CD4-positive, alpha-beta T cell treated with Interleukin-12 subunit alpha and Interleukin-12 subunit beta, for 1 hour (primary cell): ENCODE measurements around the gene RHPN2.
"Not testable (repeated sequence)": the region's sequence is repeated elsewhere in the genome, so short reads cannot be mapped to it uniquely, and the experiment has no call there.

Experiments
- DNase-seq: peaks from one replicate; pipeline ENCODE4 v3.0.0-alpha.2; 2020

The RHPN2 gene

DNA sequence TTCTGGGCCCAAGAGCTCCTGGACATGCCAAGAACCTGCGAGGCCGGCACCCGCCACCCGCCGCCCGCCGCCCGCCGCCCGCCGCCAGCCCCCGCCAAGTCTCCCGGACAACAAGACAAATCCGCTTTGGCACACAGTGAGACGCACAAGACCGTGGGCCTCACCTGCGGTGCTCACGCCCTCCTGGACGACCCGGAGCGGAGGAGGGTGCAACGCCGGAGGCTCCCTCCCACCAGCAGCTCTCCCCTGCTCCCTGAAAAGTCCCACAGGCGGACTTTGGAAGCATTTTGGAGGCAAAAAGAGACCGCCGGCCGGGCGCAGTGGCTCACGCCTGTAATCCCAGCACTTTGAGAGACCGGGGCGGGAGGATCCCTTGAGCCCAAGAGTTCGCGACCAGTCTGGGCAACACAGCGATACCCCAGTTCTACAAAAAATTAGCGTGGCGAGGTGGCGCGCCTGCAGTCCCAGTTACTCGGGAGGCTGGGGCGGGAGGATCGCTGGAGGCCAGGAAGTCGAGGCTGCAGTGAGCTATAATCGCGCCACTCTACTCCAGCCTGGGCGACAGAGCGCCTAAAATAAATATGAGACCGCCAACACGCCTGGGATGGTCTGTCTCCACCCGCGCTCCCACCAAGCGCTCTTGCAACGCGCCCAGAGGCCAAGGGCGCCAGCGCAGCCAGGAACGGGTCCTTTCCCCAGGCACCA, 783 bp downstream of the RHPN2 start:
- DNase-seq = no peak

DNA sequence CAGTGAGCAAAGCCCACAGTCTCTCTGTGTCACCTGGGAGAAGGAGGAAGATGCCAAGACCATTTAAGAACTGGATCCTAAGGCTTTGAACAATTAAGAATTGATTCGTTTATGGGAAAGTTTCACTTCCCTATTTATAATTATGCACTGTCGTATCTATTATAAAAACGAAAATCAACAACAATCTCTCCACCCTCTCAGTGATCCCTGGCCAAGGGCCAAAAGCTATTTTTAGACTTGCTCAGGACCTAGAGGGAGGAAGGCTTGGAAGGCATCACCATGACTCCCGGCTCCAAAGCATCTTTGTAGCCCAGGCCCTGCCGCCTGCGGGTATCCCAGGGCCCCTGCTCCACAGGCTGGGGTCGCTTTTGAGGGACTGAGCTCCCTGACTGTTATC, 1.3 kb downstream of the RHPN2 start:
- DNase-seq = no peak

DNA sequence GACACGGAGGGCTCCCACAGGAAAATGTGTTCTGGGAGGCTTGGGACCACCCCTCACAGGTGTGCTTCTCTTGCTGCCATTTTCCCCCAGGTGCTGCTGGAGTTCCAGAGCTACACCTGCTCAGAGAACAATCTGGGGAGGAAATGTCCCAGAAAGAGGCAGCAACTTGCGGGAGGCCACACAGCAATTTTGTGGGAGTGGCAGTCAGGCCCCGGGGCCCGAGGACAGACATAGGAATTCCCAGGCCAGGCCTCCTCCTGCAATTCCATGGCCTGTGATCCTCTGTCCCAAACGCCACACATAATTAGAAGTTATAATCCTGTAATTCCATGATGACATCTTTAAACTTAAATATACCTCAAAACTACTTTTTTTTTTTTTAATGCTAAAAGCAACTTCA, 1.8 kb downstream of the RHPN2 start:
- no peak for DNase-seq

DNA sequence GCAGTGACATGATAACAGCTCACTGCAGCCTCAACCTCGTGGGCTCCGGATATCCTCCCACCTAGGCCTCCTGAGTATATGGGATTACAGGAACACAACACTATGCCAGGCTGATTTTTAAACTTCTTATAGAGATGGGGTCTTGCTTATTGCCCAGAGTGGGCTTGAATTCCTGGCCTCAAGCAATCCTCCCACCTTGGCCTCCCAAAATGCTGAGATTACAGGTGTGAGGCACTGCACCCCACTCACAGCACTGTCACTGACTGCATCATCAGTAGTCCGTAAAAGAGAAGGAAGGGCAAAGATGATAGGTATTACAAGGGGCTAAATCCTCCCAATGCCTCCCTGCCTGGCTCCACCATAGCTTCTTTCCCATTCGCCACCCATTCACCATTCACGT, 4.1 kb downstream of the RHPN2 start:
- no peak for DNase-seq

DNA sequence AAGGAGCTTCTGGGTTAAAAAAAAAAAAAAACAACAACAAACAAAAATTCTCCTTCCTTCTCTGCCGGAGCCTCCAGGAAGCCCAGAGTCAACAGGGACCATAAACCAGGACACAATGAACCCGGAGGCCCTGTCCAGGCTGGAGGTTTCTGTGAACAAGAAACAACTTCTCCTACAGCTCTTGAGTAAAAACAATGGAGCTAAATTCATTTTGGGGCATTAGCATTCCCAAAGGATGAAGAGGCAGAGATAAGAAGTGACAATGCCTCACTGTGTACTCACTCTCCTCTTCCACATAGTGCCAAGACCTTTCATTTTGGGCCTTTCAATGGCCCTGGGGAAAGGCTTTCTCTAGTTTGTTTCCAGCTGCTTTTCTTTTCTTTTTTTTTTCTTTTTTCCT, 9.0 kb downstream of the RHPN2 start:
- DNase-seq = no peak

DNA sequence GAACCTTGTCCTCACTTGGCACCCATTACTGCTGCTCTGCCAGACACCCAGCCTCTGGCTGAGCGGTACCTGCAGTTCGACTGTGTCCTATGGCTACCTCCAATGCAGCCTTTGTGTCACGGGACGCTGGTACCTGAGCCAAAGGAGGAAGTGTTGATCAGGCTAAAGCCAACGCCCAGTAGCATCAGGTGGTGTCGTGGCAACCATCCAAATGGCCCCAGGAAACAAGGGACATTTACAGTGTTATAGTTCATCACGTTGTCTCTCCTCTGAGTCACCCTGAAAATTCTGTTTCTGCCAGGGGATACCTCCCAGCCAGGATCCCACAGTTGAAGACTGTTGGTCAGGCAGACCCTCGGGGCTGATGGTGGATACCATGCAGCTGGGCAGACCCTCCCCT, 10.1 kb downstream of the RHPN2 start:
- DNase-seq = no peak

DNA sequence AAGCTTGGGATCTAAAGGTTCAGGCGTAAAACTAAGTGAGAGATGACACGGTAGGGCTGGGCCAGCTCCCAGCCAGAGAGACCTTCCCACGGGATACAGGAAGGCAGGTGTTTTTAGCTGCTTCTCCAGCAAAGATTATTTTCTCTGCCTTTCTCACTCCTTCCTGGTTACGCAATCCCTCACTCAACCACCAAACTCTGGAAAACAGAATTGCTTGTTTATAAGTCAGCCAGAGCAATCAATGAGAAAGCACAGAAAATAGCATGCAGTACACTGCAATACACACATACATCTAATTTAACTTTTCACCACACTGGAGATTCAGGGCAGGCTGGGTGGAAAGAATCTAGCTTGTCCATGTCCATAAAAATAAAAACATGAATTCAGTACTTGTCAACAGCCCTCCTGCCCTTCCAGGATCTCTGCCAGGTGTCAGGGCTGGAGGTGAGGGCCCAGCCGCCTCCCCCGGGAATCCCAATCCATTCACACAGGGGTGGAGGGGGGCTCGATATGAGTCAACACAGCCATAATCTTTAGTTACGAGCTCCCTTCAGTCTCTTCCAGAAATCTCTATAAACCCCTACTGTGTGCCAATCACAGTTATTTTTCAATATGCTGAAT, 12.2 kb downstream of the RHPN2 start:
- no peak for DNase-seq

DNA sequence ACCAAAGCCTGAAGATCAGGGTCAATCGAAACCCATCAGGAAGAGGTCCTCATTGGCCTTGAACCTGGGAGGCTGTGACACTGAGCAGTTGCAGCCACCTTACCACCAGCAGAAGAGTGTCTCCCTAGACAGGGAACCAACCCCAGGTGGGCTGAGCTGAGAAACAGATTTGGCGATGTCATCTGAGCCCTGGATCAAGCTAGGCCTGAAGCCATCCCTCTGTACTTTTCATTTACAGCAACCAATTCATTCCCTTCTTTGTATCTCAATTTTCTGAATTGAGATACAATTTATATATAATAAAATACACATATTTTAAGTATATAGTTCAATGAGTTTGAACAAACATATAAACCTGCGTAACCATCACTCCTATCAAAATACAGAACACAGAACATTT, 14.6 kb downstream of the RHPN2 start:
- no peak for DNase-seq

DNA sequence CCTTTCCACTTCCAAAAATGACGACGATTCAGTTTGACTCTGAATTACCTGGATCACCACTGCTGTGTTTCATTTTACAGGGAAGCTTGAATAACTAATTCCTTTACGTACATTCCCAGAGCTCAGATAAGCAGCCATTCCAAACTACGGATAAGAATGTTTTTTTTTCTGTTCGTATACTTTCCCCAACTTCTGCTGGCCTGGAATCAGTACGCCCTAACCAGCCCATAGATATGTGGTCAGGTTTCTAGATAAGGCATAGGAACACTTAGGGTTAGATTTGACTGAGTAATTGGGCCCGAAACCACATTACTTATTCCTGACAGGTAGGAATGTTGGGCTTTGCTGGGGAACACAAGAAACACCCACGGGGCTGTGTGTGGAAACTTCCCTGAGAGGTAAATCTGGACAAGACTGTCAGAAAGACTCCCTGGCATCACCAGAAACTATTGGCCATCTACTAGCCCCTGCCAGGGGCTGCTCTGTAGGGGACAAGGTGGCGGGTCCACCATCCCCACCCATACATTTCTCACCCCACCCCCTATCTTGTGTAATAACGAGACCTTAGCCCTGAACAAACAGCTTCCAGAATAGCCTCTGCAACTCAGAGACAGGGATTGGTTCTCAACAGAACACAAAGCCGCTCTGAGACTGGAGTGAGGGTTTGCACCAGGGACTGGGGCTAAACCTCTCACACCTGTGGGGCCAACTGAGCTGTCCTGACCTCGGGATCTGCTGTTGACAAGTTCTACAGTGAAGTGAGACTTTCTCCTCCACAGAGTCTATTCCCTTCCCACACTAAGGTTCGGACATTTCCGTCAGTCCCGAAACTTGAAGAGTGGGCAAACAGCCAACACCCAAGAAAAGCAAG, 15.6 kb downstream of the RHPN2 start:
- DNase-seq = no peak

DNA sequence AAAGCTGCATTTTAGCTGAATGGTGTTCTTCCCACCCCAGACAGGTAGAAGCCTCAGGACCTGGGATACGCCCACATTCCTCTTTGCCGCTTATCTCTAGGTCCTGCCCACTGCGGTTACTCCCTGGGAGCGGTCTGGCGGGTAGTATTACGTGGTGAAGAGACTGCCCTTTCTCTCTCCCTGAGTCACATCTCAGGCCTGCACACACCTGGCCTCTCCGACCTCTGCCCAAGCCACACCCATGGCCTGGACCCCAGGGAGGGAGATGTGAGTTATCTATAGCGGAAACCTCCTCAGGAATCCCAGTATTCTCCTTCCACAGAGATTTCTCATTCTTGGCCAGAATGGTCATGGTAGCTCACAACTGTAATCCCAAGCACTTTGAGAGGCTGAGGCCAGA, 17.3 kb downstream of the RHPN2 start:
- no peak for DNase-seq

DNA sequence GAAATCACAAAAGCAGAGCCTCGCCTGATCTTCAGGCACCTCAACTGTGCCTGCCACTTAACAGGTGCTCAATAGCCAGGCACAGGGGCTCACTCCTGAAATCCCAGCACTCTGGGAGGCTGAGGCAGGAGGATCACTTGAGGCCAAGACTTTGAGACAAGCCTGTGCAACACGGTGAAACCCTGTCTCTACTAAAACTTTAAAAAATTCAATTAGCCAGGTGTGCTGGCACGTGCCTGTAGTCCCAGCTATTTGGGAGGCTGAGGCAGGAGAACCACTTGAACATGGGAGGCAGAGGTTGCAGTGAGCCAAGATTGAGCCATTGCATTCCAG, 22.9 kb downstream of the RHPN2 start:
- not testable (repeated sequence) for DNase-seq

DNA sequence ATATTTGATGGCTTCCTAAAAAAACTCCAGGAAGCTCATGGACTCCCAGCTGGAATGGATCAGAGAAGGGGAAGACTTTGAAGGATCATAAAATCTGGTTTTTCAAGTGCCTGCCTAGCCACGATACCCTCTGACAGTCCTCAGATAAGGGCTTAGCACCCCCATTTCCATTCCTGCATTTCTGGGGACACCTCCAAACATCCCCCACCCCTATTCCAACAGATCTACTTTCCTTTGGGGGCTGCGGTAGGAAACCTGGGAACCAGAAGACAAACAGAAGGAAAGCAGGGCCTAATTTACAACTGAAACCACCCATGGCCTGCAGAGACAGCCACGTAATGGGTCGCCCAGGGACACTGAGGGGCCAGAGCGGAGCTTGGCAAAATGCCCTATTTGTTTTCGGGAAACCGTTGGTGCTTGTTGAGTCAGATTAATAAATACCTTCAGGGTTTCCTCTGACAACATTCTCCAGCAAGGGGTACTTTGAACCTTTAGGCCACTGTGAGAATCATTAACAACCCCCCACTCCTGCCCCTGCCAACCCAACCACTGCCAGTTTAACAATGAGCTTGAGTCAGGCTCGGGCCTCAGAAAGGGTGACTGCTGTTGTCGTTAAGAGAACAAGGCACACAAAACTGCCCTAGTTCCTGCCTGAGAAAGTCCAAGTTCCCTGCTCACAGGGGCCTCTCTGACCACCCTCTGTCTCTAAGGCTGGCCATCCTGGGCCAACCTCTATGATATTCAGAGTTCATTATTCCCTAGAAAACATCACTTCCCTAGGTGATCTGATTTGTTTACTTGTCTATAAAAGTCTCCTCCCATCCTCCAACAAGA, 23.5 kb downstream of the RHPN2 start:
- no peak for DNase-seq

DNA sequence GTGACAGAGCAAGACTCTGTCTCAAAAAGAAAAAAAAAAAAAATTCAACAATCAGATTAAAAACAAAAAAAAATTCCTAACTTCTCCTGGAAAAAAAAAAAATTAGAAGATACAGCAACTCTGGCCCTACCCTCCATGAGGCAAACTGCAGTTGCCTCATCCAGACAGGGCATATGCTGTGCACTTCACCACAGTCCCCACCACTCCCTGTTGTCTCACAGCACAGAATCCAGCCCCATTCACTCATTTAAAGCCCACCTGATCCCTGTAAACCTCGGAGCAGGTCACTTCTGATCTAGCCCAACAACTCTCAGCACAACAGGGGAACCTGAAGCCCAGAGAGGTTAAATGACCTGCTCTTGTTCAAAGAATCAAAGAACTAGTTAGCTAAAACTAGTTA, 24.9 kb downstream of the RHPN2 start:
- no peak for DNase-seq

DNA sequence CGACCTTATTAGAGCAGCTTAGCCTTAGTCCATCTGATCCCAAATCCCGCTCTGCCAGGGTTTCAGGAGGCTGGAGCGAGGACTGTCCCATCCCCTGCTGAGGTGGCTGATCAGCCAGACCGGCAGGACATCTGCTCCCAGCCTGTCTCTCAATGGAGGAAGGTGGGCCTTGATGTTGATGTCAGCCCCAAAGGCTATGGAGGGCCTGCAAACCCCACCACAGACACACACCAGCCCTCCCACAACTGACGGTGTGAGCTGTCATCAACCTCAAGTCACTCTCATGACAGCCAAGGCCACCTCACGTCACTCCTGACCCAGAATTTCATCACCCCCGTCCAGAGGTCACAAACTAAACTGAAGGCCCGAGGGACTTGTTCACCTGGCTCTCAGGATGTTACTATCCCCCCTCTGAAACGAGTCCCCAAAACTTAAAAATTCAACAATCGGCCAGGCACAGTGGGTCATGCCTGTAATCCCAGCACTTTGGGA, 25.5 kb downstream of the RHPN2 start:
- DNase-seq = no peak

DNA sequence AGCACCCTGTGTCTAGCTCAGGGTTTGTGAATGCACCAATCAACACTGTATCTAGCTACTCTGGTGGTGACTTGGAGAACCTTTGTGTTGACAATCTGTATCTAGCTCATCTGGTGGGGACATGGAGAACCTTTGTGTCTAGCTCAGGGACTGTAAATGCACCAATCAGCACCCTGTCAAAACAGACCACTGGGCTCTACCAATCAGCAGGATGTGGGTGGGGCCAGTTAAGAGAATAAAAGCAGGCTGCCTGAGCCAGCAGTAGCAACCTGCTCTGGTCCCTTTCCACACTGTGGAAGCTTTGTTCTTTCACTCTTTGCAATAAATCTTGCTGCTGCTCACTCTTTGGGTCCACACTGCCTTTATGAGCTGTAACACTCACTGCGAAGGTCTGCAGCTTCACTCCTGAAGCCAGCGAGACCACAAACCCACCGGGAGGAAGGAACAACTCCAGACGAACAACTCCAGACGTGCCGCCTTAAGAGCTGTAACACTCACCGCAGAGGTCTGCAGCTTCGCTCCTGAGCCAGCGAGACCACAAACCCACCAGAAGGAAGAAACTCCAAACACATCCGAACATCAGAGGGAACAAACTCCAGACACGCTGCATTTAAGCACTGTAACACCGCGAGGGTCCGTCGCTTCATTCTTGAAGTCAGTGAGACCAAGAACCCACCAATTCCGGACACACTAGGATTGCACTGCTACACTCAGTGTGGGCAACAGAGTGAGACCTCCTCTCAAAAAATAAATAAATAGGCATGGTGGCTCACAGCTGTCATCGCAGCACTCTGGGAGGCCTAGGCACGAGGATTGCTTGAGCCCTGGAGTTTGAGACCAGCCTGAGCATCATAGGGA, 27.3 kb downstream of the RHPN2 start:
- DNase-seq = peak; percentile 19

DNA sequence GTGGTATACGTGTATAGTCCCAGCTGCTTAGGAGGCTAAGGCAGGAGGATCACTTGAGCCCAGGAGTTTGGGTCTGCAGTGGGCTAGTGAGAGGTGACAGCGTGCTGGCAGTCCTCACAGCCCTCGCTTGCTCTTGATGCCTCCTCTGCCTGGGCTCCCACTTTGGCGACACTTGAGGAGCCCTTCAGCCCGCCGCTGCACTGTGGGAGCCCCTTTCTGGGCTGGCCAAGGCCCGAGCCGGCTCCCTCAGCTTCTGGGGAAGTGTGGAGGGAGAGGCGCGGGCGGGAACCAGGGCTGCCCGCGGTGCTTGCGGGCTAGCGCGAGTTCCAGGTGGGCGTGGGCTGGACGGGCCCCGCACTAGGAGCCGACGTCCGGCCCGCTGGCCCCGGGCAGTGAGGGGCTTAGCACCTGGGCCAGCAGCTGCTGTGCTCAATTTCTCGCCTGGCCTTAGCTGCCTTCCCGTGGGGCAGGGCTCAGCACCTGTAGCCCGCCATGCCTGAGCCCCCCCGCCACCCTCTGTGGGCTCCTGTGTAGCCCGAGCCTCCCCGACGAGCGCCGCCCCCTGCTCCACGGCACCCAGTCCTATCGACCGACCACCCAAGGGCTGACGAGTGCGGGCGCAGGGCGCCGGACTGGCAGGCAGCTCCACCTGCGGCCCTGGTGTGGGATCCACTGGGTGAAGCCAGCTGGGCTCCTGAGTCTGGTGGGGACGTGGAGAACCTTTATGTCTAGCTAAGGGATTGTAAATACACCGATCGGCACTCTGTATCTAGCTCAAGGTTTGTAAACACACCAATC, 28.1 kb downstream of the RHPN2 start:
- not testable (repeated sequence) for DNase-seq

DNA sequence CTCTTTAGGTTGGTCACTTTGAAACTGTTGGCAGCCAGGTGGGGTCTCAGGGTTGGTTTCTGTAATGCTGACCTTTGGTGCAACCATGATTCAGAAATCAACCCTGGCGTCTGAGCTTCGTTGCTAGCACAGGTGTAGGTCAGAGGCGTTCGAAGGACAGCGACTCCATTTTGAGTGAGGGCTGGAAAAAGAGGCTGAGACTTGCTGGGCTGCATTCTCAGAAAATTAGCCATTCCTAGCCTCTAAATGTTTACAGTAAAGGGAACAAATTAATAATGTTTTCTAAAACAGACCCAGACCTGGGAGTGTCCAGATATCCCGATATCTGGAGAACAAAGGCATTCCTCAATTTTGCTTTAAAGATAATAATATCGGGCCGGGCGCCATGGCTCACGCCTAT, 29.2 kb downstream of the RHPN2 start:
- DNase-seq = no peak

DNA sequence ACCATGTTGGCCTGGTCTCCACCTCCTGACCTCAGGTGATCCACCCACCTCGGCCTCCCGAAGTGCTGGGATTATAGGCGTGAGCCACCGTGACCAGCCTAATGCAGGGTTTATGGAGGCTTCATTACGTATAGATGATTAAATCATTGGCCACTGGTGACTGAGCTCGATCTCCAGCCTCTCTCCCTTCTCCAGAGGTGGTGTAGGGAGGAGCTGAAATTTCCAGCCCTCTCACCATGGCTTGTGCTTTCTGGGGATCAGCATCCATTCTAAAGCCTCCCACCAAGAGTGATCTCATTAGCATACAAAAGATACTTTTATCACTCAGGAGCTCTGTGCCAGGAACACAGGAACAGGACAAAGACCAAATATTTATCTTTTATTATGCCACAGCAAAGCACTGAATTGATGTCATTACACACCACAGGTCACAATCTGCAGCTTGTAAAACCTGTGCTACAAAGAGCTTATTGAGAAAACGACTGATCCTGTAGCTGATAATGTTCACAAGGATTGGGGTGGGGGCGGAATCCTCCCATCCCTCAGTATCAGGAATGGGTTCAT, 32.4 kb downstream of the RHPN2 start:
- no peak for DNase-seq

DNA sequence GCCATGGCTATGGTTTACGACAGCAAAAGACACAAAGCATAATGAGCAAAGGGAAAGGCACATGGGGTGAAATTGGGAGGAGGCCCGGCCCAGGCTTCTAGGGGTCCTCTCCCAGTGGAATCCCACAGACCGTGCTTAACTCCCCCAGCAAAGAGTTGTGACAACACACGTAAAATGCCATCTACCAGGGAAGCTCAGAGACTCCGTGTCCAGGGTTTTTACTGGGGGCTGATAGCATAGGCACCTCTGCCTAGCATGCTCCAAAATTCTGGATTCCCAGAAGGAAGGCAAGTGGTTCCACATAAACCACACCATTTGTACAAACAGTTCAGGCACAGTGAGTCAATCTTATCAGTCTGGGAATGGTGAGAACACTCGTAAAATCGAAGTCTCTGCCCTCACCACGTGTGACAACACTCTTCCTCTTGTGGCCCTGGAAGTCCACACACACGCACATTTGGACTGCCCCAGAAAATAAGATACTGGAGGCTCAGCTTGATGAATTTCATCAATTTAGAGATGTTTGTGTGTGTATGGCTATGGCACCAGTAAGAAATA, 34.9 kb downstream of the RHPN2 start:
- DNase-seq = no peak

DNA sequence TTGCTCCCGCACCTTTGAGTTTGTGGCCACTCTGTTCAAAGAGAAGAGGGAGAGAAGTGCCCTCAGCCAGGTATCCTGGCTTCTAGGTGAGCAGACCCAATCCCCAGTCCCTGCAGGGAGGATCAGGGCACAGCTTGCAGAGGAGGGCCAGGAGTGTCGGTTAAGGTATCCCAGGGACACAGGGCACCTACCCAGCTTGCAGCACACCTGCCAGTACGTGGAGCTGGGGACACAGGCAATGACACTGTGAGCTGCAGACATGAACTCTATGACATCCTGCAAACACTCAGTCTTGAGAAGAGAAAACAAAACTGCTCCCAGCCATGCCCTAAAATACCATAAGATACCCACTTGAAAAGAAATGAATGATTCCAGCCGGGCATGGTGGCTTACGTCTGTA, 38.1 kb downstream of the RHPN2 start:
- not testable (repeated sequence) for DNase-seq
